Calu3 (cell line): ENCODE results near the gene TPST1. TPM values are rescaled to one million over a fixed set of nuclear protein-coding genes. Genes with fewer than 3 reads are reported as not detected.

Experiments used
- BruUV-seq: library from RNA; stranded (reverse); fragments of 400-500 nt; replicated peaks from 2 replicates; lab custom pipeline; 2021; lab: Mats Ljungman, UMichigan
- CTCF ChIA-PET: fragments of 300-600 bp; sonication (Branson Sonifier 250); formaldehyde crosslinking; loops from one replicate; lab custom pipeline; 2022; ENCODE audit warnings: antibody characterized with exemption; lab: Charles Lee
- DNase-seq: peaks from one replicate; pipeline ENCODE4 v3.0.0; 2022
- H3K27ac Mint-ChIP-seq: one replicate; pipeline ENCODE4 v1.8.0; 2022; ENCODE audit warnings: mixed read lengths; ENCODE audit not compliant: unreplicated experiment
- H3K27me3 Mint-ChIP-seq: one replicate; pipeline ENCODE4 v1.8.0; 2022; ENCODE audit warnings: mixed read lengths; ENCODE audit not compliant: unreplicated experiment
- H3K36me3 Mint-ChIP-seq: one replicate; pipeline ENCODE4 v1.8.0; 2022; ENCODE audit warnings: mild to moderate bottlenecking, moderate library complexity, mixed read lengths; ENCODE audit not compliant: insufficient read depth, unreplicated experiment
- H3K4me1 Mint-ChIP-seq: one replicate; pipeline ENCODE4 v1.8.0; 2022; ENCODE audit warnings: mild to moderate bottlenecking, low read depth, mixed read lengths; ENCODE audit not compliant: unreplicated experiment
- H3K4me3 Mint-ChIP-seq: one replicate; pipeline ENCODE4 v1.8.0; 2022; ENCODE audit warnings: mild to moderate bottlenecking, low read depth, moderate library complexity, mixed read lengths; ENCODE audit not compliant: unreplicated experiment
- H3K9me3 Mint-ChIP-seq: one replicate; pipeline ENCODE4 v1.8.0; 2022; ENCODE audit warnings: low read depth, mixed read lengths; ENCODE audit not compliant: unreplicated experiment
- CTCF ChIP-seq: fragments of 200-600 bp; IDR thresholded peaks from one replicate; pipeline ENCODE4 v1.8.0; 2022; ENCODE audit warnings: antibody characterized with exemption; ENCODE audit not compliant: unreplicated experiment
- intact Hi-C: fragments of 100-400 bp; cut with micrococcal nuclease; formaldehyde crosslinking; loops from one replicate; pipeline ENCODE4 v1.10.0; 2022; ENCODE audit not compliant: unreplicated experiment
- total RNA-seq: library from RNA; stranded (reverse); gene quantifications from 2 replicates; pipeline ENCODE4 v1.2.3, GENCODE V29; 2022

Gene TPST1
- total RNA-seq, 1 experiment from 2014 or later = 11.4 TPM

GRCh38 chr7:66178258-66178657, 26.9 kb upstream of the TPST1 start:
- Mint-ChIP-seq H3K4me1 (no peaks in the 10 kb centered on the region), H3K4me3 (no peak overlapping the region), H3K9me3 (no peaks in the 10 kb centered on the region), H3K36me3 (no peaks in the 10 kb centered on the region), H3K27me3 (no peaks in the 10 kb centered on the region), H3K27ac (no peak overlapping the region)
- intact Hi-C loops = no loop called here
- CTCF ChIA-PET = no interaction called here
- BruUV-seq = no TSS peak
- TF ChIP-seq CTCF = no peak
- no peak for DNase-seq

- Mint-ChIP-seq H3K4me3 (no peak overlapping the region), H3K4me1 (peaks cover 9% of the 10 kb centered on the region), H3K27me3 (no peaks in the 10 kb centered on the region), H3K36me3 (no peaks in the 10 kb centered on the region), H3K9me3 (no peaks in the 10 kb centered on the region), H3K27ac (no peak overlapping the region)
- intact Hi-C loops = no loop called here
- CTCF ChIA-PET = interaction anchor here (0.6 kb wide), 1 partner anchor 9 kb away, joined by 4 read pairs; no protein-coding TSS in a partner anchor
- DNase-seq = no peak
- TF ChIP-seq CTCF = no peak
- no TSS peak for BruUV-seq
Measured at GRCh38 chr7:66181329-66181728, 23.8 kb upstream of the TPST1 start.

- CTCF ChIA-PET = interaction anchor here (0.6 to 0.9 kb wide), 2 partner anchors 9 to 10 kb away, joined by 4 to 7 read pairs; no protein-coding TSS in a partner anchor
- BruUV-seq = no TSS peak
- intact Hi-C loops = no loop called here
- H3K4me1 Mint-ChIP-seq = peaks cover 9% of the 10 kb centered on the region
- H3K27ac Mint-ChIP-seq = no peak overlapping the region
- H3K27me3 Mint-ChIP-seq = no peaks in the 10 kb centered on the region
- H3K4me3 Mint-ChIP-seq = no peak overlapping the region
- H3K36me3 Mint-ChIP-seq = no peaks in the 10 kb centered on the region
- DNase-seq = no peak
- H3K9me3 Mint-ChIP-seq = no peaks in the 10 kb centered on the region
- no peak for TF ChIP-seq CTCF
Measured at GRCh38 chr7:66181845-66182244, 23.3 kb upstream of the TPST1 start.

GRCh38 chr7:66182920-66183319, 22.2 kb upstream of the TPST1 start:
- CTCF ChIA-PET = interaction anchor here (0.7 to 0.9 kb wide), 2 partner anchors 9 to 215 kb away, joined by 4 to 7 read pairs; no protein-coding TSS in a partner anchor
- Mint-ChIP-seq H3K27me3 (no peaks in the 10 kb centered on the region), H3K4me3 (no peak overlapping the region), H3K27ac (no peak overlapping the region), H3K9me3 (no peaks in the 10 kb centered on the region), H3K36me3 (no peaks in the 10 kb centered on the region), H3K4me1 (peaks cover 9% of the 10 kb centered on the region)
- no peak for TF ChIP-seq CTCF
- no TSS peak for BruUV-seq
- no peak for DNase-seq
- intact Hi-C loops = no loop called here
